Kidney epithelial cell (primary cell): ENCODE results near the gene PRADC1. TPM values are rescaled to one million over a fixed set of nuclear protein-coding genes. Genes with fewer than 3 reads are reported as not detected.

Experiments
- DNase-seq: peaks from one replicate; pipeline ENCODE4 v3.0.0-alpha.2; 2010; ENCODE audit warnings: low read depth
- H3K27me3 ChIP-seq: 2 replicates; pipeline ENCODE4 v1.6.0; 2011; ENCODE audit warnings: low read length; ENCODE audit not compliant: control insufficient read depth, insufficient read depth
- H3K36me3 ChIP-seq: 2 replicates; pipeline ENCODE4 v1.5.1; 2011; ENCODE audit warnings: low read length; ENCODE audit not compliant: control insufficient read depth, insufficient read depth
- H3K4me3 ChIP-seq: 2 replicates; pipeline ENCODE4 v1.5.1; 2011; ENCODE audit warnings: low read depth, mild to moderate bottlenecking, control low read depth, low read length
- total RNA-seq: library from RNA; depleted of rRNA; stranded (reverse); fragments of >200 nt; gene quantifications from 2 replicates; pipeline ENCODE4 v1.2.3, GENCODE V29; 2015
- TF ChIP-seq, protein P1 (sequence below): IDR thresholded peaks from 2 replicates; pipeline ENCODE4 v1.5.1; 2011; ENCODE audit warnings: mild to moderate bottlenecking, moderate library complexity, low read length, control low read depth, inconsistent platforms; ENCODE audit not compliant: insufficient read depth, poor library complexity, severe bottlenecking

The PRADC1 gene
- total RNA-seq, 1 donor from 2014 or later: 6.6 TPM

DNA sequence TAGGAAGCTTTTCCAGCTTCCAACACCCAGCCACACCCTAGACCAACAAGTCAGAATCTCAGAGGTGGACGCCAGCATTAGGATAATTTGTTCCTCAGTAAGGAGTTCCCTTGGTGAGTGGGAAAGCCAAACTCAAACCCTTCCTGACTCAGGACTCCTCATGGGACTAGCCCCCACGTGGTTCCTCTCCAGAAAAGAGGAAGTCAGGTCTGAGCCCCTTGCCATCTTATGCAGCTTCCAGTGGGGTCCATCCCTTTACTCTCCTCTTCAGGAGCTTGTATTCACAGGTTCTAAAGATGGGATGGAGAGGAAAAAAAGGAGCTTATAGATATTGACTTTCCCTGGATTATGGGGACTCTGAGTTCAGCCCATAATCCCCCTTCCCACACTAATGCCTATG lies 45.5 kb downstream of the PRADC1 start:
- Histone ChIP-seq H3K4me3 (no peak overlapping the region), H3K36me3 (no peaks in the 10 kb centered on the region), H3K27me3 (peaks cover 19% of the 10 kb centered on the region)
- TF ChIP-seq, protein P1, sequence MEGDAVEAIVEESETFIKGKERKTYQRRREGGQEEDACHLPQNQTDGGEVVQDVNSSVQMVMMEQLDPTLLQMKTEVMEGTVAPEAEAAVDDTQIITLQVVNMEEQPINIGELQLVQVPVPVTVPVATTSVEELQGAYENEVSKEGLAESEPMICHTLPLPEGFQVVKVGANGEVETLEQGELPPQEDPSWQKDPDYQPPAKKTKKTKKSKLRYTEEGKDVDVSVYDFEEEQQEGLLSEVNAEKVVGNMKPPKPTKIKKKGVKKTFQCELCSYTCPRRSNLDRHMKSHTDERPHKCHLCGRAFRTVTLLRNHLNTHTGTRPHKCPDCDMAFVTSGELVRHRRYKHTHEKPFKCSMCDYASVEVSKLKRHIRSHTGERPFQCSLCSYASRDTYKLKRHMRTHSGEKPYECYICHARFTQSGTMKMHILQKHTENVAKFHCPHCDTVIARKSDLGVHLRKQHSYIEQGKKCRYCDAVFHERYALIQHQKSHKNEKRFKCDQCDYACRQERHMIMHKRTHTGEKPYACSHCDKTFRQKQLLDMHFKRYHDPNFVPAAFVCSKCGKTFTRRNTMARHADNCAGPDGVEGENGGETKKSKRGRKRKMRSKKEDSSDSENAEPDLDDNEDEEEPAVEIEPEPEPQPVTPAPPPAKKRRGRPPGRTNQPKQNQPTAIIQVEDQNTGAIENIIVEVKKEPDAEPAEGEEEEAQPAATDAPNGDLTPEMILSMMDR: no peak
- DNase-seq: no peak

DNA sequence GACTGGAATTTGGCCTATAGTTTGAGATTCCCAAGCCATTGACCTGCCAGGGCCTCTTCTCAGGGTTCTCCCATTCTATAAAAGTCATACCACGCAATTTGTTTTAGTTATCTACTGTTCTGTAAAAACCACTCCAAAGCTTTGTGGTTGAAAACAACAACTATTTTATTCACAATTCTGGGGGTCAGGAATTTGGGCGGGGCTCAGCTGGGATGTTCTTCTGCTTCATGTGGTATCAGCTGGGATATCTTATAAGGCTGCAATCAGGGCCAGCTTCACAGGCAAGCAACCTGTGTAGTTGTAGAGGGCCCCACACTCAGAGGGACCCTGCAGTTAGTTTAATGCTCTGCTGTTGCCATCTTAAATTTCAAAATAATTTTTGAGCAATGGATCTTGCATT lies 47.1 kb downstream of the PRADC1 start:
- peaks cover 19% of the 10 kb centered on the region for H3K27me3 ChIP-seq
- H3K4me3 ChIP-seq: no peak overlapping the region
- H3K36me3 ChIP-seq: no peaks in the 10 kb centered on the region
- no peak for DNase-seq
- TF ChIP-seq, protein P1: no peak

Other genes starting within 250 kb of the PRADC1 start
- 7.6 and 13.0 TPM in 2 replicates for gene SFXN5, start 161.5 kb downstream of the PRADC1 start, total RNA-seq
- gene RAB11FIP5, start 120.3 kb downstream of the PRADC1 start, total RNA-seq: 33.3 and 43.6 TPM in 2 replicates
- not detected in 2 replicates for gene NOTO, start 30.7 kb downstream of the PRADC1 start, total RNA-seq
- gene SMYD5, start 19.0 kb downstream of the PRADC1 start, total RNA-seq: 30.2 and 33.6 TPM in 2 replicates
- 254 and 277 TPM in 2 replicates for gene CCT7, start 1.1 kb upstream of the PRADC1 start, total RNA-seq
- gene FBXO41, start 51.2 kb upstream of the PRADC1 start, total RNA-seq: 7.0 and 9.9 TPM in 2 replicates
- not detected in 2 replicates for gene EGR4, start 60.3 kb upstream of the PRADC1 start, total RNA-seq
- gene ALMS1, start 152.6 kb upstream of the PRADC1 start, total RNA-seq: 19.6 and 26.1 TPM in 2 replicates